ENCODE measurements around the gene TCL1A.
"Not testable (repeated sequence)": the region's sequence is repeated elsewhere in the genome, so short reads cannot be mapped to it uniquely, and the experiment has no call there.

The TCL1A gene

GRCh38 chr14:95674613-95675012 lies 39.3 kb downstream of the TCL1A start:
- DNase-seq, result no peak

GRCh38 chr14:95668235-95668772 lies 45.6 kb downstream of the TCL1A start:
- DNase-seq, result no peak

- no peak for DNase-seq
These were observed 46.7 kb downstream of the TCL1A start for GRCh38 chr14:95667249-95667693.

GRCh38 chr14:95666450-95666849 lies 47.5 kb downstream of the TCL1A start:
- no peak for DNase-seq

GRCh38 chr14:95665530-95665929 lies 48.4 kb downstream of the TCL1A start:
- DNase-seq, result not testable (repeated sequence)

- DNase-seq, result no peak
These were observed 49.4 kb downstream of the TCL1A start for GRCh38 chr14:95664546-95664945.

GRCh38 chr14:95664066-95664465 lies 49.9 kb downstream of the TCL1A start:
- no peak for DNase-seq

- no peak for DNase-seq
These were observed 50.6 kb downstream of the TCL1A start for GRCh38 chr14:95663226-95663797.

- DNase-seq, result no peak
These were observed 51.3 kb downstream of the TCL1A start for GRCh38 chr14:95662376-95663186.

- DNase-seq, result no peak
These were observed 53.0 kb downstream of the TCL1A start for GRCh38 chr14:95660651-95661515.

- no peak for DNase-seq
These were observed 53.9 kb downstream of the TCL1A start for GRCh38 chr14:95659990-95660385.
